MM.1S (cell line): ENCODE measurements around the gene CFAP45.

Source experiments
- CTCF ChIP-seq: fragments of 300-600 bp; sonication (generic); IDR thresholded peaks from 2 replicates; pipeline ENCODE4 v1.5.1; 2016; ENCODE audit warnings: antibody characterized with exemption, low read length, mixed read lengths
- EZH2 ChIP-seq: fragments of 300-600 bp; sonication (generic); optimal IDR thresholded peaks from 2 replicates; pipeline ENCODE3; 2017; ENCODE audit warnings: low read depth, mild to moderate bottlenecking, antibody characterized with exemption, low read length, mixed read lengths

- TF ChIP-seq CTCF (no peak), EZH2 (no peak)
These were observed 50.2 kb downstream of the CFAP45 start for GRCh38 chr1:159849626-159850366.
